HEK293 (cell line): ENCODE data around the gene GRIK4.

ENCODE experiments used
- CTCF ChIA-PET: fragments of 350-600 bp; formaldehyde crosslinking; extraction: SDS; loops from one replicate; lab custom pipeline; 2021; ENCODE audit warnings: antibody characterized with exemption; lab: Yijun Ruan, JAX
- POLR2A ChIA-PET: fragments of 300-600 bp; formaldehyde crosslinking; extraction: SDS; loops from one replicate; lab custom pipeline; 2020; ENCODE audit warnings: antibody characterized with exemption, inconsistent platforms; lab: Yijun Ruan, JAX
- H3K27ac ChIP-seq: fragments of 200-500 bp; sonication (Bioruptor generic); 2 replicates; pipeline ENCODE4 v1.5.1; 2014; ENCODE audit warnings: low read depth, low read length, control low read depth, inconsistent platforms; ENCODE audit errors: extremely low read depth
- H3K36me3 ChIP-seq, 2 experiments: fragments of 200-500 bp in 1 of 2; sonication (Bioruptor generic) in 1 of 2; 1 replicate in 1 of 2; 2 replicates in 1 of 2; pipeline ENCODE4 v1.5.1; 2014 to 2017; ENCODE audit warnings: inconsistent platforms in 2 of 2, low read length in 2 of 2; ENCODE audit not compliant: control insufficient read depth in 2 of 2, insufficient read depth in 1 of 2
- H3K4me1 ChIP-seq: fragments of 200-500 bp; sonication (Bioruptor generic); 2 replicates; pipeline ENCODE4 v1.5.1; 2014; ENCODE audit warnings: mild to moderate bottlenecking, low read length, inconsistent platforms; ENCODE audit not compliant: control insufficient read depth, insufficient read depth
- H3K4me3 ChIP-seq: 2 replicates; pipeline ENCODE4 v1.5.1; 2011; ENCODE audit warnings: low read depth, mild to moderate bottlenecking, control low read depth, low read length, moderate library complexity
- H3K9me3 ChIP-seq: fragments of 200-500 bp; sonication (Bioruptor generic); 2 replicates; pipeline ENCODE4 v1.5.1; 2014; ENCODE audit warnings: low read depth, low read length, inconsistent platforms; ENCODE audit not compliant: control insufficient read depth, insufficient read depth
- AEBP2 ChIP-seq: fragments of 450-650 bp; formaldehyde crosslinking; IDR thresholded peaks from 2 replicates; pipeline ENCODE4 v1.5.1; 2016; ENCODE audit warnings: missing biosample characterization, missing genetic modification characterization, borderline replicate concordance
- ATF2 ChIP-seq: fragments of 450-650 bp; formaldehyde crosslinking; IDR thresholded peaks from 2 replicates; pipeline ENCODE4 v1.5.1; 2016; ENCODE audit warnings: missing biosample characterization, missing genetic modification characterization, low read depth
- GFI1B ChIP-seq: fragments of 450-650 bp; formaldehyde crosslinking; IDR thresholded peaks from 2 replicates; pipeline ENCODE4 v1.5.1; 2016; ENCODE audit warnings: missing biosample characterization, missing genetic modification characterization
- HOXD13 ChIP-seq: sonication (generic); formaldehyde crosslinking; IDR thresholded peaks from 2 replicates; pipeline ENCODE4 v1.8.0; 2022; ENCODE audit warnings: missing genetic modification reagents, borderline replicate concordance
- OSR2 ChIP-seq: fragments of 450-650 bp; formaldehyde crosslinking; IDR thresholded peaks from 2 replicates; pipeline ENCODE4 v1.5.1; 2016; ENCODE audit warnings: missing biosample characterization, missing genetic modification characterization
- PBX3 ChIP-seq: sonication (generic); formaldehyde crosslinking; IDR thresholded peaks from 2 replicates; pipeline ENCODE4 v1.8.1; 2022; ENCODE audit warnings: mild to moderate bottlenecking, moderate library complexity, missing genetic modification reagents
- PRDM1 ChIP-seq: fragments of 450-650 bp; formaldehyde crosslinking; IDR thresholded peaks from 2 replicates; pipeline ENCODE4; 2016; ENCODE audit warnings: missing biosample characterization, missing genetic modification characterization
- TRIM28 ChIP-seq: IDR thresholded peaks from 2 replicates; pipeline ENCODE4 v1.6.1; 2011; ENCODE audit warnings: low read length, control low read depth, borderline replicate concordance
- ZBTB26 ChIP-seq: fragments of 450-650 bp; formaldehyde crosslinking; optimal IDR thresholded peaks from 2 replicates; pipeline ENCODE3; 2016; ENCODE audit warnings: missing biosample characterization, mild to moderate bottlenecking, missing genetic modification characterization
- ZBTB44 ChIP-seq: fragments of 450-650 bp; IDR thresholded peaks from 2 replicates; pipeline ENCODE4 v1.5.1; 2018; ENCODE audit warnings: missing biosample characterization, mild to moderate bottlenecking, missing genetic modification characterization
- ZNF155 ChIP-seq: fragments of 450-650 bp; formaldehyde crosslinking; IDR thresholded peaks from 2 replicates; pipeline ENCODE4 v1.5.1; 2016; ENCODE audit warnings: missing biosample characterization, missing genetic modification characterization
- ZNF19 ChIP-seq: fragments of 450-650 bp; formaldehyde crosslinking; IDR thresholded peaks from 2 replicates; pipeline ENCODE4; 2016; ENCODE audit warnings: missing biosample characterization, missing genetic modification characterization, low read depth
- ZNF311 ChIP-seq: fragments of 450-650 bp; formaldehyde crosslinking; IDR thresholded peaks from 2 replicates; pipeline ENCODE4 v1.5.1; 2017; ENCODE audit warnings: missing biosample characterization, missing genetic modification characterization, borderline replicate concordance
- ZNF433 ChIP-seq: fragments of 450-650 bp; formaldehyde crosslinking; IDR thresholded peaks from 2 replicates; pipeline ENCODE4 v1.5.1; 2016; ENCODE audit warnings: missing biosample characterization, missing genetic modification characterization, low read depth
- ZNF48 ChIP-seq: fragments of 450-650 bp; formaldehyde crosslinking; IDR thresholded peaks from 2 replicates; pipeline ENCODE4 v1.5.1; 2016; ENCODE audit warnings: missing biosample characterization, missing genetic modification characterization
- ZNF513 ChIP-seq: fragments of 450-650 bp; IDR thresholded peaks from 2 replicates; pipeline ENCODE4 v1.5.1; 2018; ENCODE audit warnings: missing biosample characterization, missing genetic modification characterization
- ZNF530 ChIP-seq: fragments of 450-650 bp; formaldehyde crosslinking; IDR thresholded peaks from 2 replicates; pipeline ENCODE4 v1.5.1; 2016; ENCODE audit warnings: low read depth, missing biosample characterization, missing genetic modification characterization
- ZNF548 ChIP-seq: fragments of 450-650 bp; formaldehyde crosslinking; IDR thresholded peaks from 2 replicates; pipeline ENCODE4 v1.5.1; 2016; ENCODE audit warnings: missing biosample characterization, missing genetic modification characterization
- ZNF555 ChIP-seq: fragments of 450-650 bp; formaldehyde crosslinking; conservative IDR thresholded peaks from 2 replicates; pipeline ENCODE4 v1.5.1; 2017; ENCODE audit warnings: missing biosample characterization, mild to moderate bottlenecking, missing genetic modification characterization, inconsistent platforms
- ZNF654 ChIP-seq: fragments of 450-650 bp; formaldehyde crosslinking; IDR thresholded peaks from 2 replicates; pipeline ENCODE4 v1.5.1; 2016; ENCODE audit warnings: low read depth, missing biosample characterization, missing genetic modification characterization
- ZNF776 ChIP-seq: fragments of 450-650 bp; formaldehyde crosslinking; IDR thresholded peaks from 2 replicates; pipeline ENCODE4 v1.5.0; 2017; ENCODE audit warnings: missing biosample characterization, missing genetic modification characterization, borderline replicate concordance
- ZNF837 ChIP-seq: fragments of 450-650 bp; formaldehyde crosslinking; IDR thresholded peaks from 2 replicates; pipeline ENCODE4 v1.5.1; 2016; ENCODE audit warnings: missing biosample characterization, missing genetic modification characterization
- ZSCAN16 ChIP-seq: fragments of 450-650 bp; formaldehyde crosslinking; IDR thresholded peaks from 2 replicates; pipeline ENCODE4 v1.5.1; 2016; ENCODE audit warnings: missing biosample characterization, missing genetic modification characterization

GRIK4 gene

GRCh38 chr11:120707663-120708062, 196.1 kb downstream of the GRIK4 start:
- Histone ChIP-seq H3K4me3 (no peak overlapping the region), H3K9me3 (no peaks in the 10 kb centered on the region), H3K36me3 (no peaks in the 10 kb centered on the region), H3K27ac (no peak overlapping the region), H3K4me1 (no peaks in the 10 kb centered on the region)
- POLR2A ChIA-PET, result no interaction called here
- TF ChIP-seq PBX3 (CRISPR knock-in tag), result no peak
- no peak for TF ChIP-seq TRIM28
- TF ChIP-seq ZNF548 (tag by site-specific recombination), result no peak
- TF ChIP-seq ZBTB26 (tag by site-specific recombination), result no peak
- no peak for TF ChIP-seq ZNF155
- TF ChIP-seq ZNF776 (tag by site-specific recombination), result no peak
- CTCF ChIA-PET, result interaction anchor here (0.6 to 1.8 kb wide), 3 partner anchors 11 to 23 kb away, joined by 3 to 8 read pairs (median 3); no protein-coding TSS in a partner anchor

GRCh38 chr11:120708511-120709183, 197.1 kb downstream of the GRIK4 start:
- CTCF ChIA-PET, result interaction anchor here (0.5 to 1.8 kb wide), 4 partner anchors 12 to 883 kb away, joined by 3 to 8 read pairs (median 4); no protein-coding TSS in a partner anchor
- no peak overlapping the region for H3K27ac ChIP-seq
- no peaks in the 10 kb centered on the region for H3K9me3 ChIP-seq
- POLR2A ChIA-PET, result no interaction called here
- H3K36me3 ChIP-seq, result no peaks in the 10 kb centered on the region
- TF ChIP-seq ZNF555 (no peak), ZNF433 (tag by site-specific recombination) (no peak), GFI1B (tag by site-specific recombination) (no peak), ZBTB44 (tag by site-specific recombination) (no peak), ZNF837 (tag by site-specific recombination) (no peak), ZNF311 (tag by site-specific recombination) (no peak), OSR2 (tag by site-specific recombination) (no peak), ZSCAN16 (tag by site-specific recombination) (no peak), ZNF513 (tag by site-specific recombination) (no peak)
- no peaks in the 10 kb centered on the region for H3K4me1 ChIP-seq
- H3K4me3 ChIP-seq, result no peak overlapping the region

- no peak overlapping the region for H3K27ac ChIP-seq
- ChIA-PET POLR2A (no interaction called here), CTCF (interaction anchor here (1.0 kb wide), 1 partner anchor 13 kb away, joined by 5 read pairs; no protein-coding TSS in a partner anchor)
- H3K9me3 ChIP-seq, result no peaks in the 10 kb centered on the region
- no peak overlapping the region for H3K4me3 ChIP-seq
- no peaks in the 10 kb centered on the region for H3K36me3 ChIP-seq
- no peaks in the 10 kb centered on the region for H3K4me1 ChIP-seq
- TF ChIP-seq ATF2 (tag by site-specific recombination), result no peak
- no peak for TF ChIP-seq ZNF530 (tag by site-specific recombination)
- no peak for TF ChIP-seq ZNF654 (tag by site-specific recombination)
- TF ChIP-seq ZNF19 (tag by site-specific recombination), result no peak
- no peak for TF ChIP-seq ZNF48
- TF ChIP-seq HOXD13 (CRISPR knock-in tag), result no peak
- TF ChIP-seq PRDM1, result no peak
- TF ChIP-seq AEBP2 (tag by site-specific recombination), result no peak
Measured at GRCh38 chr11:120709808-120710207, 198.3 kb downstream of the GRIK4 start.
